HG02678 (cell line): Measurements from ENCODE around the gene NELFCD.
"Not testable (repeated sequence)": the region's sequence is repeated elsewhere in the genome, so short reads cannot be mapped to it uniquely, and the experiment has no call there.

Source experiments
- ATAC-seq: cut with Tn5 transposase; IDR thresholded peaks from one replicate; pipeline ENCODE4 v1.9.1; 2021; ENCODE audit warnings: mild to moderate bottlenecking, moderate library complexity; ENCODE audit not compliant: unreplicated experiment

The NELFCD gene

GRCh38 chr20:59007665-59008511 is 26.8 kb downstream of the NELFCD start:
- ATAC-seq: peak; percentile 28

- ATAC-seq: no peak
Observed at GRCh38 chr20:59008715-59009336, 27.8 kb downstream of the NELFCD start.

- no peak for ATAC-seq
Observed at GRCh38 chr20:59010321-59010994, 29.4 kb downstream of the NELFCD start.

- no peak for ATAC-seq
Observed at GRCh38 chr20:59010995-59011873, 30.2 kb downstream of the NELFCD start.

GRCh38 chr20:59011874-59012157 is 30.8 kb downstream of the NELFCD start:
- not testable (repeated sequence) for ATAC-seq

- ATAC-seq: no peak
Observed at GRCh38 chr20:59013031-59013951, 32.2 kb downstream of the NELFCD start.

- ATAC-seq: no peak
Observed at GRCh38 chr20:59013959-59014608, 33.0 kb downstream of the NELFCD start.

GRCh38 chr20:59014680-59015389 is 33.8 kb downstream of the NELFCD start:
- ATAC-seq: no peak

- ATAC-seq: no peak
Observed at GRCh38 chr20:59015411-59015810, 34.4 kb downstream of the NELFCD start.

- no peak for ATAC-seq
Observed at GRCh38 chr20:59015812-59016711, 35.0 kb downstream of the NELFCD start.

- ATAC-seq: no peak
Observed at GRCh38 chr20:59016795-59017492, 35.9 kb downstream of the NELFCD start.

- no peak for ATAC-seq
Observed at GRCh38 chr20:59017493-59018231, 36.6 kb downstream of the NELFCD start.

GRCh38 chr20:59018817-59019216 is 37.8 kb downstream of the NELFCD start:
- ATAC-seq: no peak

- no peak for ATAC-seq
Observed at GRCh38 chr20:59019217-59019616, 38.2 kb downstream of the NELFCD start, which contains the start of gene TUBB1. TSS of gene TUBB1 (plus strand) at chr20:59019429. CDS start at chr20:59019523, 94 bp downstream.

- no peak for ATAC-seq
Observed at GRCh38 chr20:59020938-59021551, 40.0 kb downstream of the NELFCD start.

- ATAC-seq: no peak
Observed at GRCh38 chr20:59022754-59023153, 41.7 kb downstream of the NELFCD start.
